Measurements from ENCODE around the gene AADACL4.
"Not testable (repeated sequence)": the region's sequence is repeated elsewhere in the genome, so short reads cannot be mapped to it uniquely, and the experiment has no call there.

Gene AADACL4

GRCh38 chr1:12709091-12709491, 65.2 kb downstream of the AADACL4 start:
- H3K27ac ChIP-seq, result no peak overlapping the region
- CTCF ChIA-PET, result interaction anchor here (0.6 kb wide), 1 partner anchor 20 kb away, joined by 3 read pairs; no protein-coding TSS in a partner anchor
- TF ChIP-seq CTCF (conservative IDR thresholded peaks at IDR 0.05; ENCODE audit: low read depth), result no peak
- DNase-seq (ENCODE audit: low spot score), result no peak
- POLR2A ChIA-PET (ENCODE audit: low non-redundant PET), result no interaction called here

- CTCF ChIA-PET, result no interaction called here
- no peak overlapping the region for H3K27ac ChIP-seq
- DNase-seq (ENCODE audit: low spot score), result no peak
- POLR2A ChIA-PET (ENCODE audit: low non-redundant PET), result no interaction called here
- no peak for TF ChIP-seq CTCF (conservative IDR thresholded peaks at IDR 0.05; ENCODE audit: low read depth)
Measured at GRCh38 chr1:12709696-12710095, 65.8 kb downstream of the AADACL4 start.

- no peak for DNase-seq (ENCODE audit: low spot score)
- H3K27ac ChIP-seq, result no peak overlapping the region
- TF ChIP-seq CTCF (conservative IDR thresholded peaks at IDR 0.05; ENCODE audit: low read depth), result no peak
- POLR2A ChIA-PET (ENCODE audit: low non-redundant PET), result no interaction called here
- CTCF ChIA-PET, result no interaction called here
Measured at GRCh38 chr1:12711536-12711935, 67.7 kb downstream of the AADACL4 start.

GRCh38 chr1:12712076-12712475, 68.2 kb downstream of the AADACL4 start:
- TF ChIP-seq CTCF (conservative IDR thresholded peaks at IDR 0.05; ENCODE audit: low read depth), result no peak
- CTCF ChIA-PET, result no interaction called here
- no peak overlapping the region for H3K27ac ChIP-seq
- no peak for DNase-seq (ENCODE audit: low spot score)
- POLR2A ChIA-PET (ENCODE audit: low non-redundant PET), result no interaction called here

GRCh38 chr1:12712929-12713328, 69.0 kb downstream of the AADACL4 start:
- POLR2A ChIA-PET (ENCODE audit: low non-redundant PET), result no interaction called here
- DNase-seq (ENCODE audit: low spot score), result no peak
- no peak for TF ChIP-seq CTCF (conservative IDR thresholded peaks at IDR 0.05; ENCODE audit: low read depth)
- CTCF ChIA-PET, result no interaction called here
- H3K27ac ChIP-seq, result no peak overlapping the region

GRCh38 chr1:12713651-12714050, 69.8 kb downstream of the AADACL4 start:
- POLR2A ChIA-PET (ENCODE audit: low non-redundant PET); H3K27ac ChIP-seq; CTCF ChIA-PET; DNase-seq (ENCODE audit: low spot score): not testable (repeated sequence)

- DNase-seq (ENCODE audit: low spot score), result no peak
- ChIA-PET POLR2A (ENCODE audit: low non-redundant PET) (no interaction called here), CTCF (no interaction called here)
- no peak for TF ChIP-seq CTCF (conservative IDR thresholded peaks at IDR 0.05; ENCODE audit: low read depth)
- H3K27ac ChIP-seq, result no peak overlapping the region
Measured at GRCh38 chr1:12714710-12715475, 71.0 kb downstream of the AADACL4 start.

Data from RWPE1 (cell line).